Adipocyte (in vitro differentiated cells): Measurements from ENCODE around the gene ADAM33.
A peak's percentile ranks its signal among the peaks of the same experiment; 100 is the strongest.

Source experiments
- DNase-seq: peaks from one replicate; pipeline ENCODE4 v3.0.0-alpha.2; 2015; ENCODE audit warnings: low read depth
- H3K27me3 ChIP-seq: replicated peaks from 2 replicates; pipeline ENCODE4 v1.7.0; 2013; ENCODE audit warnings: mild to moderate bottlenecking, low read length, moderate library complexity; ENCODE audit not compliant: control insufficient read depth, insufficient read depth
- H3K36me3 ChIP-seq: 2 replicates; pipeline ENCODE4 v1.7.0; 2013; ENCODE audit warnings: low read length, mild to moderate bottlenecking, moderate library complexity; ENCODE audit not compliant: control insufficient read depth, insufficient read depth, severe bottlenecking
- H3K4me1 ChIP-seq: 2 replicates; pipeline ENCODE4 v1.7.0; 2013; ENCODE audit warnings: mild to moderate bottlenecking, low read length, moderate library complexity; ENCODE audit not compliant: control insufficient read depth, insufficient read depth
- H3K4me3 ChIP-seq: 2 replicates; pipeline ENCODE4 v1.7.0; 2013; ENCODE audit warnings: mild to moderate bottlenecking, low read length, moderate library complexity
- H3K9ac ChIP-seq: 2 replicates; pipeline ENCODE4 v1.7.0; 2013; ENCODE audit warnings: mild to moderate bottlenecking, low read length, moderate library complexity
- H3K9me3 ChIP-seq: 2 replicates; pipeline ENCODE4 v1.7.0; 2013; ENCODE audit warnings: mild to moderate bottlenecking, low read length, moderate library complexity; ENCODE audit not compliant: control insufficient read depth

The ADAM33 gene

GRCh38 chr20:3706774-3707507 lies 25.1 kb upstream of the ADAM33 start:
- H3K4me3 ChIP-seq = no peak overlapping the region
- no peak overlapping the region for H3K9ac ChIP-seq
- DNase-seq = peak; percentile 55

DNA sequence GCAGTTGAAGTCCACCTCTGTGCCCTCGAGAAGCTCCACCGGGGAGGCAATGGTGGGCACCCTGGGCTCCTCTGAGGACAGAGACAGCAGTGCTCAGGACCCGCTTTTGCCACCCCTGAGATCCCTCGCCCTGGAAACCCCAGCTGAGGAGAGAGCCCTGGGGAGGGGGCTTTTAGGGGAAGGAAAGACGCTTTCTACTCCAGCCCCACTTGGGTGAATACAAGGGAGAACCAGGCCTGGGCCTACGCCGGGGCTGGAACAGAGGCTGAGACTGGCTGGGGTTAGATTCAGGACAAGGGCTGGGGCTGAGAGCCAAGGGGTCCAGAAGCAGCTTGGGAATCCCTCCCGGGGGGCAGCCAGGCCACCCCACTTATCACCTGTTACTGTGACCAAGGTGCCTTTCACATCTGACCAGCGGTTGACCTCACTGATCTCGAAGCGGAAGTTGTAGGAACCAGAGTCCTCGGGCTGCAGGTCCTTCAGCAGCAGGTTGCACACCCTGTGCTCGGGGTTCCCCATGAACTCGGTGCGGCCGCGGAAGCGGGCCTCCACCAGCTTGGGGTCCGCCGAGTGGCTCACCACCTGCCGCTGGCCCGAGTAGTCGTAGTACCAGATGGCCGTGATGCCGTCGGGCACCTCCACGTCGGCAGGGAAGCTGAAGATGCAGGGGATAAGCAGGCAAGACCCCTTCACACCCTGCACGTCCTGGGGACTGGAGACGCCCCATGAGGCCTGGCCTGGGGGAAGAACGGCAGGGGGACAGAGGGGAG lies 24.3 kb upstream of the ADAM33 start:
- no peak for DNase-seq
- peaks cover 12% of the 10 kb centered on the region for H3K27me3 ChIP-seq
- H3K9me3 ChIP-seq = no peaks in the 10 kb centered on the region
- no peak overlapping the region for H3K9ac ChIP-seq
- H3K4me1 ChIP-seq = peaks cover 20% of the 10 kb centered on the region
- H3K36me3 ChIP-seq = no peaks in the 10 kb centered on the region
- no peak overlapping the region for H3K4me3 ChIP-seq

More at GRCh38 chr20:3706774-3707507, 25.1 kb upstream of the ADAM33 start:
- H3K4me1 ChIP-seq = peaks cover 23% of the 10 kb centered on the region
- H3K36me3 ChIP-seq = no peaks in the 10 kb centered on the region
- H3K27me3 ChIP-seq = peaks cover 12% of the 10 kb centered on the region
- H3K9me3 ChIP-seq = no peaks in the 10 kb centered on the region

- H3K9me3 ChIP-seq = no peaks in the 10 kb centered on the region
- H3K9ac ChIP-seq = no peak overlapping the region
- no peak for DNase-seq
- H3K27me3 ChIP-seq = peaks cover 12% of the 10 kb centered on the region
- peaks cover 14% of the 10 kb centered on the region for H3K4me1 ChIP-seq
- no peaks in the 10 kb centered on the region for H3K36me3 ChIP-seq
- H3K4me3 ChIP-seq = no peak overlapping the region
Observed at GRCh38 chr20:3705491-3705969, 23.7 kb upstream of the ADAM33 start.

DNA sequence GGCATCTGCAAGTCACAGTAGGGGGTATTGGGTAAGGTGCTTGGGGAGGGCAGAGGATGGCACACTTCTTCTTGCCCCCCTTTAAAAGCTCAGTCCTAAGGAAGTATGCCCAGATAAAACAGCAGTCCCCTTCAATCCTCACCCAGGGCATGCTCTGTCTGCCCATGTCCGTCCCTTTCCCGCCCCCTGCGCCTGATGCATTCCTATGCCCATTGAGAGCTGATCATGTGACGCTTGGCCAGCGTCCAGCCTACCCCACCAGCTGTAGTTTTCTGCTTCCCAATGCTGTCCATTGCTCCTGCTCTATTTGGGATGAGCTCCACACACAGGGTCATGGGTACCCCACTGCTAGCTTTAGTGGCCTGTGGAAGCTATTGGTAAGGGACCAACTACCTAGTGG lies 22.3 kb upstream of the ADAM33 start:
- Histone ChIP-seq H3K9ac (no peak overlapping the region), H3K4me1 (peaks cover 6% of the 10 kb centered on the region), H3K9me3 (no peaks in the 10 kb centered on the region), H3K4me3 (no peak overlapping the region), H3K36me3 (no peaks in the 10 kb centered on the region), H3K27me3 (peaks cover 12% of the 10 kb centered on the region)
- DNase-seq = no peak

DNA sequence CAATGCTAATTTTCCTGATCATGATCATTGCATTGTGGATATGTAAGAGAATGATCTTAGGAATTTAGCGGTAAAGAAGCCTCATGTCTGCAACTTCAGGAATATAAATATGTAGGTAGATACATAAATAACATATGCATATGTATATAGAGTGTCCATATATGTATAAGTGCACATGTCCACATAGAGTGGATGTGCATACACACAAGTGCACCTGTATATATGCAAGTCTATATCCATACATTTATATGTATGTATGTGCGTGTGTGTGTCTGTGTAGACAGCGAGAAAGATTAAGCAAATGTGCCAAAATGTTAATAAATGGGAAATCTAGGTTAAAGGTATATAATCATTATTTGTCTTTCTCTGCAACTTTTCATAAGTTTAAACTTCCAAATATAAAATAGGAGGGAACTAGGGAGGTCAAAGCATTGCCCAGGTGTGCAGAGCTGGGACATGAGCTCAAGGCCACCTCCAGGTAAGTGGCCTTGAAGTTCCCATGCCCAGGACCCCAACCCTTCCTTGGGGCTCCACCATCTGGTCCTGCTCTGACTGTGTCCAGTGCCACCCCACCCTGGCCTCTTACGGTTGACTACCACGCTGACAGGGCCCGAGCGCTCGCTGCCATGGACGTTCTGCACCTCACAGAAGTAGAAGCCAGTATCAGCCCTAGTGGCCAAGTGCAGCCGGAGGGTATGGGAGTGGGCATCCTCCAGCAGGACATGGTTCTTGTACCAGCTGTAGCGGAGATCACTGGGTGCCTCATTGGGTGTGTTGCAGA lies 21.0 kb upstream of the ADAM33 start:
- no peak overlapping the region for H3K4me3 ChIP-seq
- no peaks in the 10 kb centered on the region for H3K36me3 ChIP-seq
- H3K9me3 ChIP-seq = no peaks in the 10 kb centered on the region
- no peak overlapping the region for H3K9ac ChIP-seq
- peaks cover 13% of the 10 kb centered on the region for H3K27me3 ChIP-seq
- H3K4me1 ChIP-seq = peaks cover 6% of the 10 kb centered on the region
- no peak for DNase-seq

DNA sequence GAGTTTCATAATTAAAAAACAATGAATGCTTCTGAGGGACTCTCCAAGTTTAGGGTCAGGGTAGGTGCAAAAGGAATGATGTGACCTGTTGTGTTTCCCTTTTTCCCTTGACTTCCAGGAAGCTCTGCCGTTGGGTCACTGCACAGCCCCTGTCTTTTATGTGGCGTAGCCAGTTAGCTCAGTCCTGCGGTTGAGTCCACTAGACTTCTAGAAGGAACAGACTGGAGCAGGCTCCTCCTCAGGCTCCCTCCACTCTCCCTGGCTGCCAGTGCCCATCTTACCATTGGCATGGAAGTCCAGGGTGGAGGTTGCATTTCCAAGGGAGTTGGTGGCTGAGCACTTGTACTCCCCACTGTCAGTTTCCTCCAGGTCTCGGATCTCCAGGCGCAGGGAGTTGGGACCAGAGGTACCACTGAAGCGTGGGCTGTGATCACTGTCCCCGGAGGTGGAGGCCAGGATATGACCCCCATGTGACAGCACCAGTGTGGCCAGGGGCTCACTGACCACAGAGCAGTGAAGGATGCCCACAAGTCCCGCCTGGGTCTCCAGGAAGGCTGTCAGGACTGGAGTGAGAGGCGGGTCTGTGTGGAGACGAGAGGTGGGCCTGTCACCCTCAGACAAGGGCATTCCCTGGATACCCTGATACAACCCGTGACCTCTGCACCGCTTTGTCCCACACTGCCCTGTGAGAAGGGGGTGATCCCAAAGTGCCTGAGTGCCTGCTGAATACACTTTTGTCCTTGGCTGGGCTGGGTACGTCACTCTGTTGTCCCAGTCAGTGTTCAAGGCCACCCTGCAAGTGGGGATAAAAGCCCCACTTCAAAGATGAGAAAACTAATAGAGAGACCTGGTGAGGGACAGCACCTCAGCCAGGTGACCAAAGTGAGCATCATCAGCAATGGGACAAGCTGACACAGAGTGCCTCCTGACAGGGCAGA lies 19.5 kb upstream of the ADAM33 start:
- Histone ChIP-seq H3K9ac (no peak overlapping the region), H3K4me3 (no peak overlapping the region), H3K36me3 (no peaks in the 10 kb centered on the region), H3K4me1 (no peaks in the 10 kb centered on the region), H3K9me3 (peaks cover 3% of the 10 kb centered on the region), H3K27me3 (peaks cover 17% of the 10 kb centered on the region)
- no peak for DNase-seq

DNA sequence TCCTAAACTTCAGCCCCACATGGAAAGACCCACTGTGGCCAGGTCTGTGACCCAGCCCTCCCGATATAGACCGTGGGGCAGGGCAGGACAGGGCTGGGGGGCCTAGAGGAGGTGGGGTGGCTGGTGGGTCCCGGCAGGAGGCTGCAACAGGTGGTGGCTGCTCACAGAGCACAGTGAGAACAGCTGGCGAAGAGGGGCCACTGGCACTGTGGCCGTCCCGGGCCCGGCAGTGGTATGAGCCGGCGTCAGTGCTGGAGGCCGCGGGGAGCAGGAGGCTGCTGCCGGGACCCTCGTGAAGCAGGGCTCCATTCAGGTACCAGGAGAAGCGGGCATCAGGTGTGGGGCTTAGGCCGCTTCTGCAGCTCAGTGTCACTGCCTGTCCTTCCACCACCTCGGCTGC lies 17.2 kb upstream of the ADAM33 start:
- Histone ChIP-seq H3K27me3 (peaks cover 16% of the 10 kb centered on the region), H3K36me3 (no peaks in the 10 kb centered on the region), H3K4me1 (no peaks in the 10 kb centered on the region), H3K4me3 (no peak overlapping the region), H3K9me3 (peaks cover 4% of the 10 kb centered on the region), H3K9ac (no peak overlapping the region)
- no peak for DNase-seq

- Histone ChIP-seq H3K27me3 (peaks cover 11% of the 10 kb centered on the region), H3K36me3 (no peaks in the 10 kb centered on the region), H3K4me3 (no peak overlapping the region), H3K9ac (no peak overlapping the region), H3K9me3 (peaks cover 4% of the 10 kb centered on the region), H3K4me1 (no peaks in the 10 kb centered on the region)
- no peak for DNase-seq
Observed at GRCh38 chr20:3698591-3699001, 16.8 kb upstream of the ADAM33 start.

- H3K9me3 ChIP-seq = peaks cover 4% of the 10 kb centered on the region
- no peak overlapping the region for H3K9ac ChIP-seq
- DNase-seq = no peak
- H3K4me1 ChIP-seq = no peaks in the 10 kb centered on the region
- H3K27me3 ChIP-seq = peaks cover 5% of the 10 kb centered on the region
- no peak overlapping the region for H3K4me3 ChIP-seq
- H3K36me3 ChIP-seq = no peaks in the 10 kb centered on the region
Observed at GRCh38 chr20:3697588-3698305, 15.9 kb upstream of the ADAM33 start.
